Measurements from ENCODE around the gene FAM111A. TPM values are rescaled to one million over a fixed set of nuclear protein-coding genes. Genes with fewer than 3 reads are reported as not detected.

Gene FAM111A
- total RNA-seq, 1 experiment from 2014 or later = 37.9 TPM

GRCh38 chr11:59186130-59186594 is 43.5 kb downstream of the FAM111A start:
- Histone ChIP-seq H3K4me1 (ENCODE audit: control insufficient read depth, insufficient read depth, low read length) (no peaks in the 10 kb centered on the region), H3K4me3 (ENCODE audit: low read depth in 2 of 2, low read length in 2 of 2) (no peak overlapping the region), H3K9me3 (ENCODE audit: control insufficient read depth, insufficient read depth, low read depth, low read length) (no peaks in the 10 kb centered on the region), H3K27ac (ENCODE audit: low read length) (no peak overlapping the region), H3K36me3 (ENCODE audit: control insufficient read depth, insufficient read depth, low read length) (no peaks in the 10 kb centered on the region), H3K27me3 (ENCODE audit: control insufficient read depth, insufficient read depth, low read length) (0 out of 2 replicates have a peak, but pooled peaks cover 2% of the 10 kb centered on the region)
- TF ChIP-seq TCF7L2 (IDR thresholded peaks at IDR 0.05; ENCODE audit: low read depth, low read length) = no peak
- TF ChIP-seq REST (IDR thresholded peaks at IDR 0.05; ENCODE audit: insufficient read depth in 1 of 2, low read depth in 2 of 2, low read length in 1 of 2) = no peak
- TF ChIP-seq CTCF (IDR thresholded peaks at IDR 0.05) = peak; percentile 67
- no peak for TF ChIP-seq POLR2AphosphoS5 (IDR thresholded peaks at IDR 0.05; ENCODE audit: low read depth, low read length)
- no peak for TF ChIP-seq SIN3A (IDR thresholded peaks at IDR 0.05; ENCODE audit: borderline replicate concordance, insufficient read depth, low read depth, low read length)
- CTCF ChIA-PET = interaction anchor here (0.5 to 1.4 kb wide), 2 partner anchors 15 to 1482 kb away, joined by 3 to 6 read pairs; partner anchors contain the start of gene DTX4
- DNase-seq (ENCODE audit: low read depth, low spot score) (no peak), ATAC-seq (no peak)
- no TSS peak for BruUV-seq (replicated peaks)
- in situ Hi-C loops (cut with HindIII; ENCODE audit: low pct_unique_long_range_greater_than_20kb, low sequenced_read_pairs) (no loop called here), intact Hi-C loops (cut with micrococcal nuclease; ENCODE audit: unreplicated experiment) (no loop called here)
- POLR2A ChIA-PET = no interaction called here

- no peak for ATAC-seq
- in situ Hi-C loops (cut with HindIII; ENCODE audit: low pct_unique_long_range_greater_than_20kb, low sequenced_read_pairs) = no loop called here
- no peak for TF ChIP-seq POLR2AphosphoS5 (IDR thresholded peaks at IDR 0.05; ENCODE audit: low read depth, low read length)
- TF ChIP-seq SIN3A (IDR thresholded peaks at IDR 0.05; ENCODE audit: borderline replicate concordance, insufficient read depth, low read depth, low read length) = no peak
- no peak for TF ChIP-seq REST (IDR thresholded peaks at IDR 0.05; ENCODE audit: insufficient read depth in 1 of 2, low read depth in 2 of 2, low read length in 1 of 2)
- TF ChIP-seq CTCF (IDR thresholded peaks at IDR 0.05) = no peak
- no peak for TF ChIP-seq TCF7L2 (IDR thresholded peaks at IDR 0.05; ENCODE audit: low read depth, low read length)
- ChIA-PET POLR2A (no interaction called here), CTCF (no interaction called here)
- intact Hi-C loops (cut with micrococcal nuclease; ENCODE audit: unreplicated experiment) = no loop called here
- no TSS peak for BruUV-seq (replicated peaks)
- H3K9me3 ChIP-seq (ENCODE audit: control insufficient read depth, insufficient read depth, low read depth, low read length) = no peaks in the 10 kb centered on the region
- H3K27me3 ChIP-seq (ENCODE audit: control insufficient read depth, insufficient read depth, low read length) = peaks cover 5% of the 10 kb centered on the region; the same call in 1 of the 2 replicates
- no peaks in the 10 kb centered on the region for H3K4me1 ChIP-seq (ENCODE audit: control insufficient read depth, insufficient read depth, low read length)
- H3K4me3 ChIP-seq (ENCODE audit: low read depth in 2 of 2, low read length in 2 of 2) = no peak overlapping the region
- no peak overlapping the region for H3K27ac ChIP-seq (ENCODE audit: low read length)
- H3K36me3 ChIP-seq (ENCODE audit: control insufficient read depth, insufficient read depth, low read length) = no peaks in the 10 kb centered on the region
- no peak for DNase-seq (ENCODE audit: low read depth, low spot score)
Measured at GRCh38 chr11:59187035-59187434, 44.4 kb downstream of the FAM111A start.

Data from Panc1 (cell line).